ENCODE results near the gene EIF1.
"Not testable (repeated sequence)": the region's sequence is repeated elsewhere in the genome, so short reads cannot be mapped to it uniquely, and the experiment has no call there.

EIF1 gene

GRCh38 chr17:41700843-41701242, 12.2 kb downstream of the EIF1 start:
- DNase-seq (ENCODE audit: low read depth in 2 of 2), result not testable (repeated sequence)

- no peak for DNase-seq (ENCODE audit: low read depth in 2 of 2)
These were observed 14.0 kb downstream of the EIF1 start for GRCh38 chr17:41702712-41703111.

- DNase-seq (ENCODE audit: low read depth in 2 of 2), result no peak
These were observed 16.7 kb downstream of the EIF1 start for GRCh38 chr17:41705271-41705991.

GRCh38 chr17:41707803-41708669, 19.4 kb downstream of the EIF1 start:
- no peak for DNase-seq (ENCODE audit: low read depth in 2 of 2)

- no peak for DNase-seq (ENCODE audit: low read depth in 2 of 2)
These were observed 21.9 kb downstream of the EIF1 start for GRCh38 chr17:41710472-41711090.

- DNase-seq (ENCODE audit: low read depth in 2 of 2), result no peak
These were observed 23.1 kb downstream of the EIF1 start, which contains the start of gene GAST for GRCh38 chr17:41711669-41712400. GAST (plus strand) TSS chr17:41712331; CDS start chr17:41715437, 3,106 bp downstream.

- no peak for DNase-seq (ENCODE audit: low read depth in 2 of 2)
These were observed 29.0 kb downstream of the EIF1 start for GRCh38 chr17:41717408-41718286.

- DNase-seq (ENCODE audit: low read depth in 2 of 2), result no peak
These were observed 29.6 kb downstream of the EIF1 start for GRCh38 chr17:41718287-41718645.

GRCh38 chr17:41722231-41722630, 33.5 kb downstream of the EIF1 start:
- no peak for DNase-seq (ENCODE audit: low read depth in 2 of 2)

- DNase-seq (ENCODE audit: low read depth in 2 of 2), result no peak
These were observed 35.3 kb downstream of the EIF1 start for GRCh38 chr17:41723801-41724475.

- DNase-seq (ENCODE audit: low read depth in 2 of 2), result no peak
These were observed 35.9 kb downstream of the EIF1 start for GRCh38 chr17:41724476-41725050.

- no peak for DNase-seq (ENCODE audit: low read depth in 2 of 2)
These were observed 36.4 kb downstream of the EIF1 start for GRCh38 chr17:41725134-41725533.

GRCh38 chr17:41728056-41728455, 39.4 kb downstream of the EIF1 start:
- DNase-seq (ENCODE audit: low read depth in 2 of 2), result no peak

GRCh38 chr17:41730479-41730878, 41.8 kb downstream of the EIF1 start:
- DNase-seq (ENCODE audit: low read depth in 2 of 2), result no peak

GRCh38 chr17:41731836-41732235, 43.2 kb downstream of the EIF1 start:
- no peak for DNase-seq (ENCODE audit: low read depth in 2 of 2)

GRCh38 chr17:41733348-41734138, 44.9 kb downstream of the EIF1 start:
- DNase-seq (ENCODE audit: low read depth in 2 of 2), result no peak

- DNase-seq (ENCODE audit: low read depth in 2 of 2), result no peak
These were observed 45.7 kb downstream of the EIF1 start, which contains the start of gene HAP1 for GRCh38 chr17:41734139-41734948. HAP1 (minus strand) TSS chr17:41734643; CDS start chr17:41734634, 9 bp downstream.

GRCh38 chr17:41734949-41735313, 46.2 kb downstream of the EIF1 start:
- DNase-seq (ENCODE audit: low read depth in 2 of 2), result no peak

Data from fibroblast of skin of left quadriceps (primary cell).